Esophagus squamous epithelium (tissue), 5 donors: Measurements from ENCODE around the gene EEF1A2. TPM values are rescaled to one million over a fixed set of nuclear protein-coding genes. Genes with fewer than 3 reads are reported as not detected.

Source experiments
- DNase-seq: peaks from one replicate; lab custom pipeline; 2025; lab: John Stamatoyannopoulos, UW
- H3K27ac ChIP-seq, 4 donors: fragments of 200-600 bp; sonication (generic); one replicate each; pipeline ENCODE4 v1.5.1; 2016 to 2019; ENCODE audit warnings: mild to moderate bottlenecking in 1 of 4
- H3K27me3 ChIP-seq, 4 donors: fragments of 200-600 bp; sonication (generic); 1 replicate in 3 of 4; 2 replicates in 1 of 4; pipeline versions ENCODE4 v1.5.1 to v1.6.0; 2017 to 2021; ENCODE audit warnings: antibody characterized with exemption in 1 of 4
- H3K36me3 ChIP-seq, 3 donors: fragments of 200-600 bp; sonication (generic); one replicate each; pipeline ENCODE4 v1.5.1; 2016 to 2019
- H3K4me1 ChIP-seq, 3 donors: fragments of 200-600 bp; sonication (generic); one replicate each; pipeline ENCODE4 v1.5.1; 2017 to 2019
- H3K4me3 ChIP-seq, 4 donors: fragments of 200-600 bp; sonication (generic); 1 replicate in 3 of 4; 2 replicates in 1 of 4; pipeline ENCODE4 v1.5.1; 2016 to 2019; ENCODE audit warnings: mild to moderate bottlenecking in 2 of 4, moderate library complexity in 1 of 4
- H3K9me3 ChIP-seq, 3 donors: fragments of 200-600 bp; sonication (generic); one replicate each; pipeline ENCODE4 v1.5.1; 2016 to 2019
- CTCF ChIP-seq, 6 experiments: fragments of 450-650 bp in 4 of 6; fragments of 200-600 bp in 2 of 6; sonication (generic) in 2 of 6; IDR thresholded peaks; one replicate each; pipeline ENCODE4 v1.5.1; 2016 to 2019; ENCODE audit warnings: antibody characterized with exemption in 6 of 6, mild to moderate bottlenecking in 4 of 6, moderate library complexity in 4 of 6
- POLR2A ChIP-seq, 4 donors: fragments of 450-650 bp; IDR thresholded peaks; one replicate each; pipeline ENCODE4 v1.6.1; 2017; ENCODE audit warnings: antibody characterized with exemption in 4 of 4, mild to moderate bottlenecking in 4 of 4, moderate library complexity in 3 of 4
- WGBS, 2 donors: methylation state at CpG; one replicate each; pipeline ENCODE4 v1.1.5; 2018; 5-methylcytosine and 5-hydroxymethylcytosine counted together
- intact Hi-C: fragments of 100-400 bp; cut with DNase I; formaldehyde crosslinking; loops from one replicate; pipeline ENCODE4 v1.15.0; 2022
- total RNA-seq, 4 donors: library from RNA; depleted of rRNA; stranded (reverse); fragments of >200 nt; gene quantifications; one replicate each; pipeline ENCODE4 v1.1.0, GENCODE V29; 2016
- donor health status: DM: yes; HTN: yes; CAD: no.

The EEF1A2 gene
- total RNA-seq, 4 donors from 2014 or later, result 0.44 to 3.1 (median 1.9) TPM

DNA sequence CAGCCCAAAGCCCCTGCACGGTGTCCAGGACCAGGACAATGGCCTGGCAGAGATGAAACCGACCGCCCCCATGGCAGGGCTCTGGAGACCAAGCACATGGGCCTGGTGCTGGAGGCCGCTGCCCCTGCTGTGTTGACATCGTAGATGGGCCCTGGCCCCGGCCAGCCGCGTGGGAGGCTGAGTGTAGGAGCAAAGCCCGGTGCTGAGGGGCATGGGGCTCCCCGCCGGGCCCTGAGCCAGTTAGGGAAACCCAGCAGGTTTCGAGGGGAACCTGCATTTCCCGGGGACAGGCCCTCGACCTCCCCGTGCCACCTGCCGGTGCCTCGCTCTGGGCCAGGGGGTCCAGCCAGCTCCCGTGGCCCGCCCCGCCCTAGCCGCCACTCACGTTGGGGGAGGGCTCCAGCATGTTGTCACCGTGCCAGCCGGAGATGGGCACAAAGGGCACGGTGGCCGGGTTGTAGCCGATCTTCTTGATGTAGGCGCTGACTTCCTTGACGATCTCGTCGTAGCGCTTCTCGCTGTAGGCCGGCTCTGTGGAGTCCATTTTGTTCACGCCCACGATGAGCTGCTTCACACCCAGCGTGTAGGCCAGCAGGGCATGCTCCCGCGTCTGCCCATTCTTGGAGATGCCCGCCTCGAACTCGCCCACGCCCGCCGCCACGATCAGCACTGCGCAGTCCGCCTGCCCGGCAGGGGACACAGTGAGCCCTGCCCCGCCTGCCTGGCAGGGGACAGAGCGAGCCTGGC is 4.3 kb downstream of the EEF1A2 start:
- intact Hi-C loops, result no loop called here
- H3K4me3 ChIP-seq, result no peak overlapping the region
- H3K27me3 ChIP-seq, result peaks cover 0 to 80% (median 13%) of the 10 kb centered on the region in 4 donors
- no peaks in the 10 kb centered on the region for H3K36me3 ChIP-seq
- H3K4me1 ChIP-seq, result peaks cover 13 to 36% (median 28%) of the 10 kb centered on the region in 3 donors
- TF ChIP-seq POLR2A (IDR thresholded peaks at IDR 0.05) (no peak), CTCF (IDR thresholded peaks at IDR 0.05) (no peak)
- H3K27ac ChIP-seq, result no peak overlapping the region
- DNase-seq, result no peak
- WGBS, 2 donors, result 40% methylated on average over 2 of the region's 51 CpGs; no CpG with 5 or more reads in 1 of the 2 donors
- no peaks in the 10 kb centered on the region for H3K9me3 ChIP-seq

- no peak overlapping the region for H3K27ac ChIP-seq
- H3K36me3 ChIP-seq, result no peaks in the 10 kb centered on the region
- no CpG with 5 or more reads among the region's 7 CpGs for WGBS, 2 donors
- no peak for DNase-seq
- H3K27me3 ChIP-seq, result peaks cover 0 to 80% (median 11%) of the 10 kb centered on the region in 4 donors
- peaks cover 9 to 31% (median 22%) of the 10 kb centered on the region in 3 donors for H3K4me1 ChIP-seq
- no peak for TF ChIP-seq POLR2A (IDR thresholded peaks at IDR 0.05)
- TF ChIP-seq CTCF (IDR thresholded peaks at IDR 0.05), result no peak
- intact Hi-C loops, result no loop called here
- no peaks in the 10 kb centered on the region for H3K9me3 ChIP-seq
- no peak overlapping the region for H3K4me3 ChIP-seq
These were observed 4.8 kb downstream of the EEF1A2 start for GRCh38 chr20:63494084-63494419.

DNA sequence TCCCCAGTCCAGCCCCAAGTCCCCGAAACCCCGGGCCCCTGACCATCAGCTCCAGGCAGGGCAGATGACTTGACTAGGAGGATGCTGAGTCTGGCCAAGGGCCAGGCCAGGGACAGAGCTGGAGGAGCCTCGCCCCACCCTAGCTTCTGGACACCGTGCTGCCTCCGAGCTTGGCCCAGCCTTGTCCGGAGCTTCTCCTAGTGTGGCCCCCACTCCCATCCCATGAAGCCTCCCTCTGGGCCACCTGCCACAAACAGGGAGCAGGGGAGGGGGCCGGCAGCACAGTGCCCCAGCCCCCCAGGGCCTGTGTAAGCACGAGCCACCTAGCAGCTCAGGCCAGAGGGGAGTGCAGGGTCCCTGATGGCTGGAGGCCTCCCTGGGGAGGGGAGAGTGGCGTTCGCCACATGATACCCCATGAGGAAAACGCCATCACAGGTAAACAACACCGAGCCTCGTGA is 5.3 kb downstream of the EEF1A2 start:
- DNase-seq, result no peak
- 51% methylated on average over 12 of the region's 13 CpGs; no CpG with 5 or more reads in 1 of the 2 donors for WGBS, 2 donors

DNA sequence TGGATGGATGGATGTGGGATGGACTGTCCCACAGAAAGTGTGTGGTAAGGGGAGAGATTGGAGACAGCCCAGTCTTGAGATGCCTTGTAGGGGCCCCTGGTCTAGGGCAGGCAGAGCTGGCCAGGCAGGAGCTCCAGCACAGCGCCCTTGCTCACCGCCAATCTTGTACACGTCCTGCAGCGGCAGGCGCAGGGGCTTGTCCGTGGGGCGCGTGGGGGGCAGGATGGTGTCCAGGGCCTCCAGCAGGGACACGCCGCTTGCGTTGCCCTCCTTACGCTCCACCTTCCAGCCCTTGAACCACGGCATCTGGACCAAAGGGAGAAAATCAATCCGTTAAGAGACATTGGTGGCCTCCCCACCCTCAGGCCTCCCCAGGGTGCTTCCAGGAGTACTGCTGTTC is 5.9 kb downstream of the EEF1A2 start:
- no peak for DNase-seq
- Histone ChIP-seq H3K4me1 (peaks cover 5 to 25% (median 11%) of the 10 kb centered on the region in 3 donors), H3K9me3 (no peaks in the 10 kb centered on the region), H3K36me3 (no peaks in the 10 kb centered on the region), H3K4me3 (no peak overlapping the region), H3K27ac (no peak overlapping the region), H3K27me3 (peaks cover 0 to 80% (median 9%) of the 10 kb centered on the region in 4 donors)
- TF ChIP-seq CTCF (IDR thresholded peaks at IDR 0.05), result no peak
- TF ChIP-seq POLR2A (IDR thresholded peaks at IDR 0.05), result no peak
- WGBS, 2 donors, result 79 to 87% methylated on average over 9 to 14 of the region's 14 CpGs
- intact Hi-C loops, result no loop called here

More for the DNA sequence above, 5.3 kb downstream of the EEF1A2 start:
- H3K4me1 ChIP-seq, result peaks cover 9 to 26% (median 18%) of the 10 kb centered on the region in 3 donors
- H3K27me3 ChIP-seq, result peaks cover 0 to 80% (median 13%) of the 10 kb centered on the region in 4 donors
- H3K9me3 ChIP-seq, result no peaks in the 10 kb centered on the region
- H3K36me3 ChIP-seq, result no peaks in the 10 kb centered on the region
- H3K27ac ChIP-seq, result no peak overlapping the region
- intact Hi-C loops, result no loop called here
- TF ChIP-seq CTCF (IDR thresholded peaks at IDR 0.05) (no peak), POLR2A (IDR thresholded peaks at IDR 0.05) (no peak)
- H3K4me3 ChIP-seq, result no peak overlapping the region

- no peaks in the 10 kb centered on the region for H3K9me3 ChIP-seq
- peaks cover 0 to 80% (median 10%) of the 10 kb centered on the region in 4 donors for H3K27me3 ChIP-seq
- no peak overlapping the region for H3K27ac ChIP-seq
- intact Hi-C loops, result no loop called here
- no peak overlapping the region for H3K4me3 ChIP-seq
- no peak for DNase-seq
- no peaks in the 10 kb centered on the region for H3K36me3 ChIP-seq
- H3K4me1 ChIP-seq, result peaks cover 5 to 20% (median 8%) of the 10 kb centered on the region in 3 donors
- WGBS, 2 donors, result 75 to 82% methylated on average over 2 of the region's 2 CpGs
- TF ChIP-seq CTCF (IDR thresholded peaks at IDR 0.05) (no peak), POLR2A (IDR thresholded peaks at IDR 0.05) (no peak)
These were observed 6.4 kb downstream of the EEF1A2 start for GRCh38 chr20:63492518-63492917.
